H1 (cell line): Measurements from ENCODE around the gene KCNMA1.
A peak's percentile ranks its signal among the peaks of the same experiment; 100 is the strongest.

ENCODE experiments used
- CREB1 ChIP-seq: IDR thresholded peaks from 2 replicates; pipeline ENCODE4 v1.6.1; 2012; ENCODE audit warnings: inconsistent platforms
- TF ChIP-seq, protein P1 (sequence below), 3 experiments: IDR thresholded peaks; 1 replicate in 2 of 3; 2 replicates in 1 of 3; pipeline versions ENCODE4 v1.5.1 to v1.6.1; 2011; ENCODE audit warnings: low read length in 3 of 3, mild to moderate bottlenecking in 3 of 3, inconsistent platforms in 2 of 3, low read depth in 1 of 3, moderate library complexity in 1 of 3; ENCODE audit not compliant: insufficient read depth in 1 of 3; ENCODE audit errors: control extremely low read depth in 1 of 3

DNA sequence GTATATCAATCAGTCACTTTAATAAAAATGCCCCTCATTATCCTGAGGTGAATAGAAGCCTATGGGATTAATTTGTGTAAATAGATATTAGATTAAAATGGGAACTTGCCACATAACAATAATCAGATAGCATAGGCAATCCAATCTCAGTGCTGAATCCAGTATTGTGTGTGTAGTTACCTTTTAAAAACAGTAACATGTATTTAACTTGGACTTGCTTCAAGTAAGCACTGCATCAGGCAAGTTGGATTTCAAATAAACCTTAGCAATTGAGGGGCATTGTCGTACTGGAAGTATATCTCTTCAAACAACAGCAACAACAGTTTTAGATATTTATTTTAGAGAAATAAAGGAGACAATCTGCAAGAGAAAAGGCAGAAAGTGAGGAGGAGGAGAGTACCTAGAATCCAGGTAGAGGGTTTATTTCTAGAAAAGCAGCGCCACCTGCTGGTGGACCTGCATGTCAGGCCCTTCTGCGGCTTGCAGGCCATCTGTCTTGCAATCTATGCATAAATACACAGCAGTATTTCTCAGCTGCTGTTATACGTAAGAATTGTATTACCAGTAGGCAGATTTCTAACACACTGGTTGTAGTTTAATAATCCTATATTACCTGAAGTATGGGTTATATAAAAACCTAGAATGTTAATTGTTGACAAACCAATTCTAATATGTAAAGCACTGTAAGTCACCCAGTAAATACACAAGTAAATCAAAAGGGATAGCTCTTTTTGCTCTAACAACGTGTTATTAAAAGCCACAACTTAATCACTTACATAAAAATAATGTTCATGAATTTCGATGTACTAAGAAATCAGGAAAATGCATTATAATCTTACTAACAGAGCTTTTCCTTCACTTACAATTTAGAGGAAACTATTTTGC, 652.8 kb downstream of the KCNMA1 start:
- no peak for TF ChIP-seq CREB1
- TF ChIP-seq, protein P1, sequence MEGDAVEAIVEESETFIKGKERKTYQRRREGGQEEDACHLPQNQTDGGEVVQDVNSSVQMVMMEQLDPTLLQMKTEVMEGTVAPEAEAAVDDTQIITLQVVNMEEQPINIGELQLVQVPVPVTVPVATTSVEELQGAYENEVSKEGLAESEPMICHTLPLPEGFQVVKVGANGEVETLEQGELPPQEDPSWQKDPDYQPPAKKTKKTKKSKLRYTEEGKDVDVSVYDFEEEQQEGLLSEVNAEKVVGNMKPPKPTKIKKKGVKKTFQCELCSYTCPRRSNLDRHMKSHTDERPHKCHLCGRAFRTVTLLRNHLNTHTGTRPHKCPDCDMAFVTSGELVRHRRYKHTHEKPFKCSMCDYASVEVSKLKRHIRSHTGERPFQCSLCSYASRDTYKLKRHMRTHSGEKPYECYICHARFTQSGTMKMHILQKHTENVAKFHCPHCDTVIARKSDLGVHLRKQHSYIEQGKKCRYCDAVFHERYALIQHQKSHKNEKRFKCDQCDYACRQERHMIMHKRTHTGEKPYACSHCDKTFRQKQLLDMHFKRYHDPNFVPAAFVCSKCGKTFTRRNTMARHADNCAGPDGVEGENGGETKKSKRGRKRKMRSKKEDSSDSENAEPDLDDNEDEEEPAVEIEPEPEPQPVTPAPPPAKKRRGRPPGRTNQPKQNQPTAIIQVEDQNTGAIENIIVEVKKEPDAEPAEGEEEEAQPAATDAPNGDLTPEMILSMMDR (IDR thresholded peaks at IDR 0.05; ENCODE audit: control extremely low read depth in 1 of 3, insufficient read depth in 1 of 3, low read depth in 1 of 3, low read length in 3 of 3) = peak; percentile 82 to 91 (median 84)
